ENCODE results near the gene SASH1. TPM values are rescaled to one million over a fixed set of nuclear protein-coding genes. Genes with fewer than 3 reads are reported as not detected.

Gene SASH1
- total RNA-seq, 1 experiment from 2014 or later = 33.2 TPM

GRCh38 chr6:148317051-148317450, 25.6 kb upstream of the SASH1 start:
- H3K4me1 ChIP-seq (ENCODE audit: insufficient read depth, low read length) = no peaks in the 10 kb centered on the region; the same call in 1 of the 2 replicates

More at GRCh38 chr6:148317051-148317450, 25.6 kb upstream of the SASH1 start:
- no peak overlapping the region for H4K5ac ChIP-seq (ENCODE audit: insufficient read length, low read depth, low read length)
- no peaks in the 10 kb centered on the region for H3K36me3 Mint-ChIP-seq (ENCODE audit: insufficient read depth in 1 of 3, low read depth in 3 of 3)
- H3K27me3 Mint-ChIP-seq (ENCODE audit: low read depth) = no peaks in the 10 kb centered on the region
- peaks cover 14% of the 10 kb centered on the region in 2 experiments for H3K4me1 Mint-ChIP-seq
- no peak overlapping the region for H4K8ac ChIP-seq (replicated peaks; ENCODE audit: insufficient read length, low read depth, low read length)
- no peak overlapping the region for H3K9ac ChIP-seq (ENCODE audit: extremely low read depth, insufficient read length, low read length)
- H2BK15ac ChIP-seq (ENCODE audit: low read depth, low read length) = no peak overlapping the region
- H3K27ac Mint-ChIP-seq = no peak overlapping the region
- H3K14ac ChIP-seq (ENCODE audit: insufficient read depth, low read length) = no peak overlapping the region
- H3K27ac ChIP-seq (ENCODE audit: insufficient read length, low read depth, low read length) = no peak overlapping the region
- no peak overlapping the region for H2BK5ac ChIP-seq (ENCODE audit: insufficient read length, low read length)
- H2BK12ac ChIP-seq (ENCODE audit: insufficient read length, low read depth, low read length) = no peak overlapping the region
- H3K9me3 Mint-ChIP-seq = no peaks in the 10 kb centered on the region; a peak in 1 of 5 replicates
- no peaks in the 10 kb centered on the region for H3K27me3 ChIP-seq (ENCODE audit: insufficient read depth, low read length)
- H4K20me1 ChIP-seq (ENCODE audit: control insufficient read depth, insufficient read depth, insufficient read length) = no peaks in the 10 kb centered on the region
- no peak overlapping the region for H2BK20ac ChIP-seq (ENCODE audit: low read depth, low read length, poor library complexity, severe bottlenecking)
- H3K23ac ChIP-seq (ENCODE audit: insufficient read length, low read depth, low read length) = no peak overlapping the region
- no peak for DNase-seq
- H2AK5ac ChIP-seq (ENCODE audit: insufficient read length, low read length) = no peak overlapping the region
- no peak overlapping the region for H3K4me3 Mint-ChIP-seq
- no peak for TF ChIP-seq CTCF (conservative IDR thresholded peaks at IDR 0.05)
- no peaks in the 10 kb centered on the region for H3K79me2 ChIP-seq (ENCODE audit: insufficient read depth, low read length)
- no peak overlapping the region for H3K18ac ChIP-seq (ENCODE audit: insufficient read length, low read depth, low read length)
- H2AFZ ChIP-seq (ENCODE audit: low read length) = no peak overlapping the region
- no CpG with 5 or more reads among the region's 1 CpG for WGBS (ENCODE audit: extremely low coverage, insufficient read length, low lambda C conversion rate)
- no peak overlapping the region for H2BK120ac ChIP-seq (ENCODE audit: low read depth, low read length, poor library complexity, severe bottlenecking)
- H3K79me1 ChIP-seq (ENCODE audit: insufficient read depth, low read depth, low read length, poor library complexity, severe bottlenecking) = no peaks in the 10 kb centered on the region
- no peaks in the 10 kb centered on the region for H3K9me3 ChIP-seq (ENCODE audit: control insufficient read depth, low read depth, low read length)
- H3K4me2 ChIP-seq (ENCODE audit: insufficient read depth, insufficient read length, low read length) = no peak overlapping the region
- no peak overlapping the region for H3K4ac ChIP-seq (ENCODE audit: low read depth, low read length)
- H4K91ac ChIP-seq (ENCODE audit: insufficient read length, low read depth, low read length) = no peak overlapping the region
- H3K56ac ChIP-seq (ENCODE audit: insufficient read length, low read depth, low read length) = no peak overlapping the region
- no peaks in the 10 kb centered on the region for H3K23me2 ChIP-seq (ENCODE audit: insufficient read length, low read depth, low read length, poor library complexity, severe bottlenecking)
- H3T11ph ChIP-seq (ENCODE audit: low read length) = no peak overlapping the region
